GM18868 (cell line): Measurements from ENCODE around the gene RDM1.

ENCODE experiments used
- ATAC-seq: cut with Tn5 transposase; IDR thresholded peaks from one replicate; pipeline ENCODE4 v1.9.1; 2021; ENCODE audit warnings: mild to moderate bottlenecking, moderate library complexity; ENCODE audit not compliant: unreplicated experiment

Gene RDM1

GRCh38 chr17:35934760-35935159 is 4.2 kb upstream of the RDM1 start:
- no peak for ATAC-seq

GRCh38 chr17:35932586-35932985 is 2.0 kb upstream of the RDM1 start:
- ATAC-seq = no peak

- ATAC-seq = no peak
Measured at GRCh38 chr17:35931794-35932425, 1.3 kb upstream of the RDM1 start.

- ATAC-seq = no peak
Measured at GRCh38 chr17:35927714-35928113, 2.9 kb downstream of the RDM1 start.

GRCh38 chr17:35923609-35924114 is 6.9 kb downstream of the RDM1 start:
- no peak for ATAC-seq

DNA sequence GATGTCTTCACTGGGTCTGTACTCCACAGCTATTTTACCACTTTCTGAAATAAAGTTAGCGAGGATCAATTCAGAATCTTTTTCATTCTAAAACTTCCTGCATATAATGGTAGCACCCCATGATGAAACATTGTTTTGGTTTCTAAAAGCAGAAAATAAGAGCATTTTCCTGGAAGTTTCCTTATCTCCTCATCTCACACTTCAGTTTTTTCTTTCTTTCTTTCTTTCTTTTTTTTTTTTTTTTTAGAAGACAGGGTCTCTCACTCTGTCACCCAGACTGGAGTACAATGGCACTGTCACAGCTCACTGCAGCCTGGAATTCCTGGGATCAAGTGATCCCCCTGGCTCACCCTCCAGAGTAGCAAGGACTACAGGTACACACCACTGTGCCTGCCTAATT is 10.3 kb downstream of the RDM1 start:
- ATAC-seq = no peak

DNA sequence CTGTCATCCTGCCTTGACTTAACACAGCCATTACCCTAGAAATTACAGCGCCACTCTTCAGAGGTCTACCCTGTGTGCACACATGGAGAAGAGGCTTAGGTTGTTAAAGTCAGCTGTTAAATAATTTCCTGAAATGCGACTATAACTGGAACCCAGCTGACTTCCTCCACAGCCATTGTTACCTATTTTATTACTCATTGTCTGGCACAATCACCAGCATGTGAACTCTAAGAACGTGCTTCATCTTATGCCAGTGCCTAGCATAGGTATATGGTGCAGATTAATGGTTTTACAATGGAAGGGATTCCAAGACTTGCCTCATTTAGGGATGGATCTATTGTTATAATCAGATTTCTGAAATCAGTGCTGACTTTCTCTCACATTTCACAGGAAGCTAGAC is 11.9 kb downstream of the RDM1 start:
- ATAC-seq = no peak

DNA sequence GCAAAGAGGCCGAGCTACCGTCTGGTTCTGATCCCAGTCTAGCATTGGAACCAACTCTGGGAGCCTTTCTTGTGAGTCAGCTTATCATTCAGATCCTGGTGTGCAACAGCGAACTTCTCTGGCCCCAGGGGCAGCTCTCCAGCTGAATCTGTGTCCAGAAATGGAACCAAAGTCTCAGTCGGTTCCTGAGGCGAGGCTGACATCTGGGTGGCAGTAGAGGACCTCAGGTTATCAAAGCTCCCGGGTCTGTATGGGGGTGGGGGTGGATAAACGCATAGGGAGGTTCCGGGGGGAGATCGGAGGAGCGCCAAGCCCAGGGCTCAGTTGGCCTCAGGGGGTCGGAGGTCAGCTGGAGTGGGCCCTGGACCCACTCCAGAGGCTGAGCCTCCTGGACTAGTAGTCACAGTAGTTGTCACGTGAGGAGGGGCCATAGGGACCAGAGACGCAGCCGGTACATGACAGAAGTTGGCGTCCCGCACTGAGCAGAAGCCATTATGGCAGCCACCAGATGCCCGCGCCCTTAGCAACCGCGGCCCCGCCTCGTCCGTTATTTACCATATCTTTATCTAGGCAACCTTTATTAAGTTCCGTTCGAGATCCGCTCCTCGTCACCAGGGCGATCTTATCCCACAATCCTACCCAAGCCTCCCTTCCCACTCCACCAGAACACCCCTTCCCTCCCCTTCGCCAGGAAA is 12.9 kb downstream of the RDM1 start:
- ATAC-seq = no peak

DNA sequence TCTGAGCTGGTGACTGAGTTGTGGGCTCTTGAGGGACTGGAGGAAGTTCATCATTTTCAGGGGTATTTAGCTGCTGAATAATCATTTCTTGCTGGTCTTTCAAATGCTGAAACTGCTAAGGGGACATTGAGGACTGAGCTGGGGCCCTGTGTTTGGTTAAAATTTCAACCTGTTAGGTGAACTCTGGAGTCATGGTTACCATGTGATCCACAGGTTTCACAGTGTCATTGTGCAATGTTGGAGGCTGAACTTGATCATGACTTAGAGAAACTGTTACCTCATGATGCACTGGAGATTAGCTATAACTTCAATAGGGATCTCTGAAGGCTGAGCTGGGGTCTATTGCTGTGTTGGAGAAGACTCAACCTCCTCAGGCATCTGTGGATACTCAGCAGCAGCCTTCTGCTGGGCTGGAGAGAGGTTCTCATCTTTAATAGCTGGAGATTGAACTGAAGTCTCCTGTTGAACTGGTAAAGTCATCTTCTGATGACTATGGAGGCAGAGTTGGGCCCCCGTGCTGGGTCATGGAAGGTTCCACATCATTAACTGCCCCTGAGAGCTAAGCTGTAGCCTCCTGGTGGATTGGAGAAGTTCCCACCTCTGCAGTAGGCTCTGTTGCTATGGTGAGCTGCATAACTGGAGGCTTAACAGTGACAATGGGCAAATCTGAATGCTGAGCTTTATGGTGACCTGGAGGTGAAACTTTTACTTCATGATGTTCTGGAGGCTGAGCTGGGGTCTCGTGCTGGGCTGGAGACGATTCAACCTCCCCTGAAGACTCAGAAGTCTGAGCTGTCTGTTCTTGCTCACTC is 15.2 kb downstream of the RDM1 start:
- ATAC-seq = no peak

- ATAC-seq = no peak
Measured at GRCh38 chr17:35914354-35914753, 16.2 kb downstream of the RDM1 start.

DNA sequence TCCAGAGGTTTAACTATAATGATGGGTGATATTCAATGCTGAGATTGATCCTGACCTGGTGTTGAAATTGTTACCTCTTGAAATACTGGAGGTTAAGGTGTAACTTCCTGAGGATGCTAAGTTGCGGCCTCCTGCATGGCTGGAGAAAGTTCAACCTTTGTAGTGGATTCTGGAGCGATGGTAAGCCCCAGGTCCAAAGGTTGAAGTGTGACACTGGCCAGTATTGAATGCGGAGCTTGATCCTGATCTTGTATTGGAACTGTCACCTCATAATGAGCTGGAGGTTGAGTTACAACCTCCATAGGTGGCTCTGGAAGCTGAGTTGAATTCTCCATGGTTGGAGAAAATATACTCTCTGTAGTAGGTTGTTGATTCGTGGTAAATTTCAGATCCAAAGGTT is 17.0 kb downstream of the RDM1 start:
- no peak for ATAC-seq

- no peak for ATAC-seq
Measured at GRCh38 chr17:35912942-35913341, 17.6 kb downstream of the RDM1 start.

DNA sequence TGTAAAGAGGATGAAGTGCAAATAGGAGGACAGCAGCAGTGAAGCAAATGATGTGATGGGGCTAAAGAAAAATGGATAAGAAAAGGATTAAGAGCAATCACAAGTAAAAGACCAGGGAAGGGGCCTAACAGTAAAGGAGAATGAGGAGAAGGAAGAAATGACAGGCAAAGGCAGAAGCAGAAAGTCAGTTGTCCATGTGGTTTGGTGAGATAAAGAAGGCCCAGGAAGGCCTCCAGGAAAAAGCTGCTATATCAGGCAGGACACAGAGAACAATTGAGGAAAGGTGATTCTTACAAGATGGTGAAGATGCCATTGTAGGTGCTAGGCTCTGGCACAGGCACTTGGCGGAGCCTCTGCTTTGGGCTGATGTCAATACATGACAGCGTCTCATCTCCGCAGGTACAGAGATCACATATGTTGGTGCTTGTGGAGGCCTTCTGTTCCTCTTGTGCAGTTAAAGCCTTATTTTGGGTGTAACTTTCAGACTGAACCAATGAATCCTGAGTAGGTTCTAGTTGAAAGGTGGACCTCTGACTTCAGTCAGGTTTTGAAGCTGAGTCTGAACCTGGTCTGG is 18.1 kb downstream of the RDM1 start:
- ATAC-seq = no peak

DNA sequence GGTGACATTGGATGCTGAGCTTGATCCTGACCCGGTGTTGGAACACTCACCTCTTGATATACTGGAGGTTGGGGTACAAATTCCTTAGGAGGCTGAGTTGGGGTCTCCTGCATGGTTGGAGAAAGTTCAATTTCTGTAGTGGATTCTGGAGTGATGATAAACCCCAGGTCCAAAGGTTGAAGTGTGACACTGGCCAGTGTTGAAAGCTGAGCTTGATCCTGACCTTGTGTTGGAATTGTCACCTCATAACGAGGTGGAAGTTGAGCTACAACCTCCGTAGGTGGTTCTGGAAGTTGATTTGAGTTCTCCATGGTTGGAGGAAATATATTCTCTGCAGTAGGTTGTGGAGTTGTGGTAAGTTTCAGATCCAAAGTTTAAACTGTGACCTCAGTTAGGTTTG is 21.2 kb downstream of the RDM1 start:
- ATAC-seq = no peak

DNA sequence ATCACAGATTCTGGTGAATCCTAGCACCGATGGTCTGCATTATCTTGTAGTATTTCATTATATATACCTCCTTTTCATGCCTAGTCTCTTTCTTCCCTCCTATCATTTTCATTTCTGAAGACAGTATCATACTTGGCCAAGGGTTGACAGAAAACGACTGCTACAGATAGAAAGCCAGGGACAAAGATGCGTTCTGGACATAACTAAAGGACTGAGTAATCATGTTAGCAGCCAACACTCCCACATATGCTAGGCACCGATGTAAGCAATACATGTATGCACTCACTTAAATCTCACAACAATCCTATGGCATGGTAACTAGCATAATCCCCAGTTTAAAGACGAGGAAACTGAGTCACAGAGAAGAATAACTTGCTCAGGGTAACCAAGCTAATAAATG is 22.9 kb downstream of the RDM1 start:
- no peak for ATAC-seq

GRCh38 chr17:35906926-35907637 is 23.5 kb downstream of the RDM1 start:
- no peak for ATAC-seq

DNA sequence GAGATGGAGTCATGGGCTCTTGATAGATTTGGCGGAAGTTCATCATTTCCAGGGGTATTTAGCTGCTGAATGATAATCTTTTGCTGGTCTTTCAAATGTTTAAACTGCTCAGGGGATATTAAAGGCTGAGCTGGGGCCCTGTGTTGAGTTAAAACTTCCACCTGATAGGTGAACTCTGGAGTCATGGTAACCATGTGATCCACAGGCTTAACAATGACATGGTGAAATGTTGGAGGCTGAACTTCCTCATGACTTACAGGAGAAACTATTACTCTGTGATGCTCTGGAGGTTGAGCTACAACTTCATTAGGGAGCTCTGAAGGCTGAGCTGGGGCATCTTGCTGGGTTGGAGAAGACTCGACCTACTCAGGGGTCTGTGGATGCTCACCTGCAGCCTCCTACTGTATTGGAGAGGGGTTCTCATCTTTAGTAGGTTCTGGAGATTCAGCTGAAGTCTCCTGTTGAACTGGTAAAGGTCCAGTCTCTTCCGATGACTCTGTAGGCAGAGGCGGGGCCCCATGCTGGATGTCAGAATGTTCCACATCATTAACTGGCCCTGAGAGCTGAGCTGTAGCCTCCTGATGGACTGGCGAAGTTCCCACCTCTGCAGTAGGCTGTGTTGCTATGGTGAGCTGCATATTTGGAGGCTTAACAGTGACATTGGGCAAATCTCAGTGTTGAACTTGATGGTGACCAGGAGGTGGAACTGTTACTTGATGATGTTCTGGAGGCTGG is 24.2 kb downstream of the RDM1 start:
- no peak for ATAC-seq

- no peak for ATAC-seq
Measured at GRCh38 chr17:35903451-35903850, 27.1 kb downstream of the RDM1 start.

DNA sequence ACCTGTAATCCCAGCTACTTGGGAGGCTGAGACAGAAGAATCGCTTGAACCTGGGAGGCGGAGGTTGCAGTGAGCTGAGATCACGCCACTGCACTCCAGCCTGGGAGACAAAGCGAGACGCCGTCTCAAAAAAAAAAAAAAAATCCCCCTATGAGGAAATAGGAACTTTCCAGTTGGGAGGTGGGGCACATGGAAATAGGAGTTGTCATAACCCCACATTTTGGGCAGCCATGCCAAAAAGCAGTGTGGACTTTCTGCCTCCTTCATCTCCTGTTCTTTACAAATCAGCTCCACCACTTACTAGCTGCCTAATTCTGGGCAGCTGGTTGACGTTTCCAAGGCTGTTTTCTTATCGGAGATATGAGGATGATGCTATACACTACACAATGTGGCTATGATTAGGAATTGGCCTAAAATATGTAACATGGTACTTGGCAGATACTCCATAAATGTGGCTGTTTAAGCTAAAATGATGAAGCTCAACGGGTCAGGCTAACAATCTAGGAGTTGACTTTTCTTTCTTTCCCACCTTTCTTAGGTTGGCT is 28.9 kb downstream of the RDM1 start:
- no peak for ATAC-seq
